Measurements from ENCODE around the gene COL6A6.
"Not testable (repeated sequence)": the region's sequence is repeated elsewhere in the genome, so short reads cannot be mapped to it uniquely, and the experiment has no call there.

Gene COL6A6

DNA sequence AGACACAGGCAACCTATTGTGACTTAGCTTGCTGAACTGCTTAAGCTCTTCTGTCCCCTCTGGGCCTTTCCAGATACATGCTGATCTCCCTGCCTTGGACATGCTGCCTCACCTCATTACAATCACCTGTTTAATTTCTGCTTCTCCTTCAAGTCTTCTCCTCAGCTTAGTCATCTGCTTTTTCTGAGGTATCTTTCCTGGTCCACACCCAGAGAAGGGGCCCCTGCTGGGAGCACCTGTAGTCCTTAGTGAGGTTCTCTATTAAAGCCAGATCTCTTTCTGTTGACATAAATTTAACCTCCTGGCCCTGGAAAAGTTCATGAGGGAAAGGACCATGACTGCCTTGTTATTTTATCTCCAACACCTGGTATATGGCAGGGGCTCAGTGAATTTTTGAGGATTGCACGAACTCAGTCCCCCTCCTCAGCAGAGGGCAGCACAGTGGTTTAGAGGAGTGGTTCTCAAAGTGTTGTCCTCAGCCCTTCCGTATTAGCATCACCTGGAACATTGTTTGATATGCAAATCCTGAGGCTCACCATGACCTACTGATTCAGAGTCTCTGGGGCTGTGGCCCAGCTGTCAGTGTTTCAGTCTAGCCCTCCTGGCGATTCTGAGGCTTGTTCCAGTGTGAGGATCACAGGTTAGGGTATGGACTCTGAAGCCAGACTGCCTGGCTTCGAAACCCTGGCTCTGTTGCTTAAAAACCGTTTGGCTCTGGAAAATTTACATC, 12.7 kb downstream of the COL6A6 start:
- no peak overlapping the region for H3K4me3 ChIP-seq (replicated peaks; ENCODE audit: low read depth, low read length)
- TF ChIP-seq, protein P1, sequence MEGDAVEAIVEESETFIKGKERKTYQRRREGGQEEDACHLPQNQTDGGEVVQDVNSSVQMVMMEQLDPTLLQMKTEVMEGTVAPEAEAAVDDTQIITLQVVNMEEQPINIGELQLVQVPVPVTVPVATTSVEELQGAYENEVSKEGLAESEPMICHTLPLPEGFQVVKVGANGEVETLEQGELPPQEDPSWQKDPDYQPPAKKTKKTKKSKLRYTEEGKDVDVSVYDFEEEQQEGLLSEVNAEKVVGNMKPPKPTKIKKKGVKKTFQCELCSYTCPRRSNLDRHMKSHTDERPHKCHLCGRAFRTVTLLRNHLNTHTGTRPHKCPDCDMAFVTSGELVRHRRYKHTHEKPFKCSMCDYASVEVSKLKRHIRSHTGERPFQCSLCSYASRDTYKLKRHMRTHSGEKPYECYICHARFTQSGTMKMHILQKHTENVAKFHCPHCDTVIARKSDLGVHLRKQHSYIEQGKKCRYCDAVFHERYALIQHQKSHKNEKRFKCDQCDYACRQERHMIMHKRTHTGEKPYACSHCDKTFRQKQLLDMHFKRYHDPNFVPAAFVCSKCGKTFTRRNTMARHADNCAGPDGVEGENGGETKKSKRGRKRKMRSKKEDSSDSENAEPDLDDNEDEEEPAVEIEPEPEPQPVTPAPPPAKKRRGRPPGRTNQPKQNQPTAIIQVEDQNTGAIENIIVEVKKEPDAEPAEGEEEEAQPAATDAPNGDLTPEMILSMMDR (IDR thresholded peaks at IDR 0.05; ENCODE audit: low read length, missing control alignments): no peak
- DNase-seq (ENCODE audit: low read depth): no peak

DNA sequence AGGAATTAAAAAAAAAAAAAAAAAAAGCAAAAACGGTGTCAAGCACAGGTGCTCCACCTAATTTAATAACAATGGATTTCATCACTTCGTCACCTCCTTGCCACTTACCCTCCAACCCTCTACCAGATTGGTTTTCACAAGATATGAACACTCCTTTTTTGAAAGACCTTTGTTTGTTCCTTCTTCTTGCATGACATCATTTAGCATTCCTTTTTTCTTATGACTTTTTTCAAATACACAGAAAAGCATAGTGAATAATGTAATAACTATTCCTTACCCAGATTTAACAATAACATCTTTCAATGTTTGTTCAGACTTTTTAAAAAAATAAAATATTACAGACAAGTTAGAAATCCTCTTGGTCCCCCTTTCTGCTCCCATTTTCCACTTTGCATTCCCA, 16.3 kb downstream of the COL6A6 start:
- TF ChIP-seq, protein P1 (IDR thresholded peaks at IDR 0.05; ENCODE audit: low read length, missing control alignments): no peak
- H3K4me3 ChIP-seq (replicated peaks; ENCODE audit: low read depth, low read length): no peak overlapping the region
- DNase-seq (ENCODE audit: low read depth): no peak

DNA sequence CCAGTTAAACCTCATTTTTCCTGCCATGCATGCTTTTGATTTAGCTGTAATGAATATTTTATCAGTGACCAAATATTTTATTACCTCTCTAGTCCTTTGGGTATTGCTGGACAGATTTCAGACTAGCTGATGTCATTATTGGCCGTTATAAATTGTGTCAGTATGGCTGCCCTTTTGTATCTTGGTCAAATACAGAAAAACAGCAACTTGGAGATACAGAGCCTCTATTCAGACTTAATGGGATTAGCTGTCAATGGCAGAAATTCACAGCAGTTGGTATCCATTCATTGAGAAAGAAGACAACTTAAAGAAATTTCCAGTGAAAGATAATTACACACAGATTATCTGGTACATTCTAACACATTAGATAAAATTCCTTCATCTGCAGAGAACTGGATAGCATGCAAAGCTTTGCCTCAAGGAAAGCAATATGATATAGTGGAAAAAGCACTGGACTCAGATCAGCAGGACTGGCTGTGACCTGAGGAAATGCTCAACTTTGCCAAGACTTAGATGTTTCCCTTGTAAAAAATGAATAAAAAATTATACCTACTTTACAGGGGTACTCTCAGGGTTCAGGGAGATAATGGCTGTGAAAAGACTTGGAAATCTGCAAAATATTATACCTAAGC, 20.8 kb downstream of the COL6A6 start:
- TF ChIP-seq, protein P1 (IDR thresholded peaks at IDR 0.05; ENCODE audit: low read length, missing control alignments): no peak
- no peak for DNase-seq (ENCODE audit: low read depth)
- H3K4me3 ChIP-seq (replicated peaks; ENCODE audit: low read depth, low read length): no peak overlapping the region

DNA sequence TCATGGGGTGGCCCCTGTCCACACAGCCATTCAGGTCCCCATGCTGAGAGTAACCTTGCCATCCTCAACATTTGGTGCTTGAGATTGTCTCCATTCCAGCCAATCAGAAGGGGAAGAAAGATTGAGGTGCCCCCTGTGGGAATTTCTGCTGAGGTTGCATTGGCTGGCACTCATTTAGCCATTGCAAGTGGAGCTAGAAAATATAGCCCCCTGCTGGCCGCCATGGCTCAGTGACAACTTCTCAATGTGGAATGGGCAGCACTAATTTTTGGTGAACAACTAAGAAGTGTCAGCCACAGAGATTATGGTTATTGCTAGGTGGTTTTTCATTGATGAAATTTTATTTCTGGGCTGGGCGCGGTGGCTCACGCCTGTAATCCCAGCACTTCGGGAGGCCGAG, 22.0 kb downstream of the COL6A6 start:
- peak; percentile 56 for DNase-seq (ENCODE audit: low read depth)
- TF ChIP-seq, protein P1 (IDR thresholded peaks at IDR 0.05; ENCODE audit: low read length, missing control alignments): peak; percentile 74
- H3K4me3 ChIP-seq (replicated peaks; ENCODE audit: low read depth, low read length): no peak overlapping the region

DNA sequence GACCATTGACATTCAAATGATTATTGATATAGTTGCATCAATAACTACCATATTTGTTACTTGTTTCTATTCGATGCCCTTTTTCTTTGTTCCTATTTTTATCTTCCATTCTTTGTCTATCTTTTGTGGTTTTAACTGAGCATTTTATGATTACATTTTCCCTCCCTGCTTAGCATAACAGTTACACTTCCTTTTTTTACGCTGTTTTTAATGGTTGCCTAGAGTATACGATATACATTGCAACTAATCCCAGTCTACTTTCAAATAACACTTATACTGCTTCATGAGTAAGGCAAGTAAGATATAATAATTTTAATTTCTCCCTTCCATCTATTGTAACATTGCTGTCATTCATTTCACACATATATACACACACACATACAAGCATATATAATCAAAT, 26.3 kb downstream of the COL6A6 start:
- TF ChIP-seq, protein P1 (IDR thresholded peaks at IDR 0.05; ENCODE audit: low read length, missing control alignments): no peak
- DNase-seq (ENCODE audit: low read depth): no peak
- no peak overlapping the region for H3K4me3 ChIP-seq (replicated peaks; ENCODE audit: low read depth, low read length)

DNA sequence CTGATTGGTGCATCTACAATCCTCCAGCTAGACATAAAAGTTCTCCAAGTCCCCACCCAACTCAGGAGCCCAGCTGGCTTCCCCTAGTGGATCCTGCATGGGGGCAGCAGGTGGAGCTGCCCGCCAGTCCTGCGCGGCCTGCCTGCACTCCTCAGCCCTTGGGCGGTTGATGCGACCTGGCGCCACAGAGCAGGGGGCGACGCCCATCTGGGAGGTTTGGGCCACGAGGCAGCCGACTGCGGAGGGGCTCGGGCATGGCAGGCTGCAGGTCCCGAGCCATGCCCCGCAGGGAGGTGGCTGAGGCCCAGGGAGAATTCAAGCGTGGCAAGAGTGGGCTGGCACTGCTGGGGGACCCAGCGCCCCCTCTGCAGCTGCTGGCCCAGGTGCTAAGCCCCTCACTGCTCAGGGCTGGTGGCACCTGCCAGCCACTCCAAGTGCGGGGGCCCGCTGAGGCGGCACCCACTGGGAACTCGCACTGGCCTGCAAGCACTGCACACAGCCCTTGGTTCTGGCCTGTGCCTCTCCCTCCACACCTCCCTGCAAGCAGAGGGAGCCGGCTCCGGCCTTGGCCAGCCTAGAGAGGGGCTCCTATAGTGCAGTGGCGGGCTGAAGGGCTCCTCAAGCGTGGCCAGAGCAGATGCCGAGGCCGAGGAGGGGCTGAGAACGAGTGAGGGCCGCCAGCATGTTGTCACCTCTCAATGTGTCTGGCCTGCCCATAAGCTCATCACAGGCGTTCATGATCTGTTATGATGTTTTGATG, 30.1 kb downstream of the COL6A6 start:
- H3K4me3 ChIP-seq (replicated peaks; ENCODE audit: low read depth, low read length): no peak overlapping the region
- TF ChIP-seq, protein P1 (IDR thresholded peaks at IDR 0.05; ENCODE audit: low read length, missing control alignments): no peak
- no peak for DNase-seq (ENCODE audit: low read depth)

DNA sequence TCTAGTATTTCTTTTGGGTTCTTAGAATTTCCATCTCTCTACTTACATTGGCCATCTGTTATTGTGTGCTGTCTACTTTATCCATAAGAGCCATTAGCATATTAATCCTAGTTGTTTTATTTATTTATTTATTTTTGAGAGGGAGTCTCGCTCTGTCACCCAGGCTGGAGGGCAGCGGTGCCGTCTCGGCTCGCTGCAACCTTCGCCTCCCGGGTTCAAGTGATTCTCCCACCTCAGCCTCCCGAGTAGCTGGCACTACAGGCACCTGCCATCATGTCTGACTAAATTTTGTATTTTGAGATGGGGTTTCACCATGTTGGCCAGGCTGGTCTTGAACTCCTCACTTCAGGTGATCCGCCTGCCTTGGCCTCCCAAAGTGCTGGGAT, 30.7 kb downstream of the COL6A6 start:
- not testable (repeated sequence) for DNase-seq (ENCODE audit: low read depth); H3K4me3 ChIP-seq (replicated peaks; ENCODE audit: low read depth, low read length)
